ENCODE results near the gene SHKBP1. TPM values are rescaled to one million over a fixed set of nuclear protein-coding genes. Genes with fewer than 3 reads are reported as not detected.

The SHKBP1 gene
- total and polyA plus RNA-seq, 9 of the 15 experiments (the other 6 are each of a cell fraction or from before 2014, with no cell fraction given), result 1.2 to 58.1 (median 22.3) TPM

GRCh38 chr19:40549007-40549708 lies 27.5 kb upstream of the SHKBP1 start (continued):
- no peak for TF ChIP-seq MYBL2 (IDR thresholded peaks at IDR 0.05; ENCODE audit: low read depth)
- no peak for TF ChIP-seq MYBL2 (CRISPR knock-in tag; IDR thresholded peaks at IDR 0.05; ENCODE audit: borderline replicate concordance)
- TF ChIP-seq, protein P1, sequence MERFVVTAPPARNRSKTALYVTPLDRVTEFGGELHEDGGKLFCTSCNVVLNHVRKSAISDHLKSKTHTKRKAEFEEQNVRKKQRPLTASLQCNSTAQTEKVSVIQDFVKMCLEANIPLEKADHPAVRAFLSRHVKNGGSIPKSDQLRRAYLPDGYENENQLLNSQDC (CRISPR knock-in tag; IDR thresholded peaks at IDR 0.05), result no peak
- no peak for TF ChIP-seq L3MBTL2 (IDR thresholded peaks at IDR 0.05)
- no peak for TF ChIP-seq RBM14 (IDR thresholded peaks at IDR 0.05; ENCODE audit: borderline replicate concordance, insufficient read depth, low read depth, low read length)
- TF ChIP-seq, protein P2, sequence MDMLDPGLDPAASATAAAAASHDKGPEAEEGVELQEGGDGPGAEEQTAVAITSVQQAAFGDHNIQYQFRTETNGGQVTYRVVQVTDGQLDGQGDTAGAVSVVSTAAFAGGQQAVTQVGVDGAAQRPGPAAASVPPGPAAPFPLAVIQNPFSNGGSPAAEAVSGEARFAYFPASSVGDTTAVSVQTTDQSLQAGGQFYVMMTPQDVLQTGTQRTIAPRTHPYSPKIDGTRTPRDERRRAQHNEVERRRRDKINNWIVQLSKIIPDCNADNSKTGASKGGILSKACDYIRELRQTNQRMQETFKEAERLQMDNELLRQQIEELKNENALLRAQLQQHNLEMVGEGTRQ (CRISPR knock-in tag; IDR thresholded peaks at IDR 0.05), result no peak
- no peak for TF ChIP-seq ATF6 (CRISPR knock-in tag; IDR thresholded peaks at IDR 0.05)
- TF ChIP-seq MEF2A (IDR thresholded peaks at IDR 0.05; ENCODE audit: control insufficient read depth, low read depth, low read length), result no peak
- TF ChIP-seq, protein P3, sequence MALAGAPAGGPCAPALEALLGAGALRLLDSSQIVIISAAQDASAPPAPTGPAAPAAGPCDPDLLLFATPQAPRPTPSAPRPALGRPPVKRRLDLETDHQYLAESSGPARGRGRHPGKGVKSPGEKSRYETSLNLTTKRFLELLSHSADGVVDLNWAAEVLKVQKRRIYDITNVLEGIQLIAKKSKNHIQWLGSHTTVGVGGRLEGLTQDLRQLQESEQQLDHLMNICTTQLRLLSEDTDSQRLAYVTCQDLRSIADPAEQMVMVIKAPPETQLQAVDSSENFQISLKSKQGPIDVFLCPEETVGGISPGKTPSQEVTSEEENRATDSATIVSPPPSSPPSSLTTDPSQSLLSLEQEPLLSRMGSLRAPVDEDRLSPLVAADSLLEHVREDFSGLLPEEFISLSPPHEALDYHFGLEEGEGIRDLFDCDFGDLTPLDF (CRISPR knock-in tag; IDR thresholded peaks at IDR 0.05), result no peak
- no peak for TF ChIP-seq ETS2 (tag; IDR thresholded peaks at IDR 0.05; ENCODE audit: borderline replicate concordance, poor library complexity, severe bottlenecking)
- TF ChIP-seq, protein P4, sequence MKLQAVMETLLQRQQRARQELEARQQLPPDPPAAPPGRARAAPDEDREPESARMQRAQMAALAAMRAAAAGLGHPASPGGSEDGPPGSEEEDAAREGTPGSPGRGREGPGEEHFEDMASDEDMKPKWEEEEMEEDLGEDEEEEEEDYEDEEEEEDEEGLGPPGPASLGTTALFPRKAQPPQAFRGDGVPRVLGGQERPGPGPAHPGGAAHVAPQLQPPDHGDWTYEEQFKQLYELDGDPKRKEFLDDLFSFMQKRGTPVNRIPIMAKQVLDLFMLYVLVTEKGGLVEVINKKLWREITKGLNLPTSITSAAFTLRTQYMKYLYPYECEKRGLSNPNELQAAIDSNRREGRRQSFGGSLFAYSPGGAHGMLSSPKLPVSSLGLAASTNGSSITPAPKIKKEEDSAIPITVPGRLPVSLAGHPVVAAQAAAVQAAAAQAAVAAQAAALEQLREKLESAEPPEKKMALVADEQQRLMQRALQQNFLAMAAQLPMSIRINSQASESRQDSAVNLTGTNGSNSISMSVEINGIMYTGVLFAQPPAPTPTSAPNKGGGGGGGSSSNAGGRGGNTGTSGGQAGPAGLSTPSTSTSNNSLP (IDR thresholded peaks at IDR 0.05; ENCODE audit: borderline replicate concordance, low read depth, low read length), result no peak
- TF ChIP-seq HDAC2 (IDR thresholded peaks at IDR 0.05), result no peak
- no peak for TF ChIP-seq ZNF253 (CRISPR knock-in tag; conservative IDR thresholded peaks at IDR 0.05)
- no peak for TF ChIP-seq PRMT5 (CRISPR knock-in tag; IDR thresholded peaks at IDR 0.05)
- no peak for TF ChIP-seq ZNF282 (CRISPR knock-in tag; IDR thresholded peaks at IDR 0.05)
- no peak for TF ChIP-seq RUNX1 (IDR thresholded peaks at IDR 0.05; ENCODE audit: low read depth)
- TF ChIP-seq, protein P5, sequence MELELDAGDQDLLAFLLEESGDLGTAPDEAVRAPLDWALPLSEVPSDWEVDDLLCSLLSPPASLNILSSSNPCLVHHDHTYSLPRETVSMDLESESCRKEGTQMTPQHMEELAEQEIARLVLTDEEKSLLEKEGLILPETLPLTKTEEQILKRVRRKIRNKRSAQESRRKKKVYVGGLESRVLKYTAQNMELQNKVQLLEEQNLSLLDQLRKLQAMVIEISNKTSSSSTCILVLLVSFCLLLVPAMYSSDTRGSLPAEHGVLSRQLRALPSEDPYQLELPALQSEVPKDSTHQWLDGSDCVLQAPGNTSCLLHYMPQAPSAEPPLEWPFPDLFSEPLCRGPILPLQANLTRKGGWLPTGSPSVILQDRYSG (tag; conservative IDR thresholded peaks at IDR 0.05; ENCODE audit: low read depth), result no peak
- no peak for TF ChIP-seq LCOR (CRISPR knock-in tag; IDR thresholded peaks at IDR 0.05)

Data from K562 (cell line).